NCI-H69 (cell line): ENCODE results near the gene TMEM147.

Experiments
- DNase-seq: peaks from one replicate; lab custom pipeline; 2025; lab: John Stamatoyannopoulos, UW

TMEM147 gene, protein sequence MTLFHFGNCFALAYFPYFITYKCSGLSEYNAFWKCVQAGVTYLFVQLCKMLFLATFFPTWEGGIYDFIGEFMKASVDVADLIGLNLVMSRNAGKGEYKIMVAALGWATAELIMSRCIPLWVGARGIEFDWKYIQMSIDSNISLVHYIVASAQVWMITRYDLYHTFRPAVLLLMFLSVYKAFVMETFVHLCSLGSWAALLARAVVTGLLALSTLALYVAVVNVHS

DNA sequence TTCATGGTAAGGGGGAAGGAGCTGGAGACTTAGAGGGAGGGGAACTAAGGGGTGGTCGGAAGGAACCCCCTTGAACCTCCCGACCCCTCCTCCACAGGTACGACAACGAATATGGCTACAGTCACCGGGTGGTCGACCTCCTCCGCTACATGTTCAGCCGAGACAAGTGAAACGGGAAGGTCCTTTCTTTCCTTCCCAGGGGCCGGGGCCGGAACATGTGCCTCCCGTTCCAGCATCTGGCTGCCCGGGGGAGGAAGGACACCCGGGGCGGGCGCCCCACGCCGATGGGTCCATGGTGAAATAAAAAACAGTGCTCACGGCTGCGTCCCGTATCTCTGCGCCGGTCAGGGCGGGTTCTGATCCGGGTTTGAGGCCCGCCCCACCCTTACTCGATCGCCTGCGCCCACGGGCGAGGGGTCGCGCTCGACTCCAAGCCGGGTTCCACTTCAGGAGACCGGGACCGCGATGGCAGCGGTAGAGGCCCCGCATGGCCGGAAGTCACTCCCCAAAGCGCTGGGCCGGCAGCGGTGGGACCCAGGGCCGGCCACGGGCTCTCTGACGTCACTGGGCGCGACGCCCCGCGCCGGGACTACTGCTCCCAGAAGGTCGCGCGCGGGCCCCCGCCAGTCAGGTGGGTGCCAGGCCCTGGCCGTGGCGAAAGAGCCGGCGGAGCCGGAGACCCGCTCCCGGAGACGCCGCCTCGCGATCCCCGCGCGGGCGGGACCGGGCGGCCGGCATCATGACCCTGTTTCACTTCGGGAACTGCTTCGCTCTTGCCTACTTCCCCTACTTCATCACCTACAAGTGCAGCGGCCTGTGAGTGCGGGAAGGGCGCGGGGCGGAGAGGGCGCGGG, at the start of gene TMEM147:
Gene TMEM147 (plus strand): TSS at position 626 of the 854 bp plus-strand sequence. CDS start 114 bp downstream, at position 740.
- peak; percentile 95 for DNase-seq

DNA sequence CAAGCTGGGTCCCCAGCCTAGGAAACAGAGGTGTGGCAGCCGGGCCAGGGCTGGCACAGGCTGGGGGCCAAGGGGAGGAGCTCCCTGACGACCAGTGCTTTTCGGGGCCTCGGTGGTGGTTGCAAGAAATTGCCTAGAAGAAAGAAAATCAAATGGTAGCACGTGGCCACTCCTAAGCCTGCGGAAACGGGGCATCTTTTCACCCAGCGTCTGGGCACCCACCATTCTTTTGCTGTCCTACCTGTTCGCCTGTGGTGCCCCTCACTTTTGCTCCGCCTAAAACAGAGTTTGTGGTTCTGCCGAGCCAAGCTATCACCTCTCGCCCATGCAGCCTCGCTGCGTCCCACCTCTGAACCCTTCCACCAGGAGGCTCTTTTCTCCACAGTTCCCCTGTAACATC, 48.0 kb upstream of the TMEM147 start:
- no peak for DNase-seq

- no peak for DNase-seq
Measured at GRCh38 chr19:35498220-35498619, 47.2 kb upstream of the TMEM147 start.

DNA sequence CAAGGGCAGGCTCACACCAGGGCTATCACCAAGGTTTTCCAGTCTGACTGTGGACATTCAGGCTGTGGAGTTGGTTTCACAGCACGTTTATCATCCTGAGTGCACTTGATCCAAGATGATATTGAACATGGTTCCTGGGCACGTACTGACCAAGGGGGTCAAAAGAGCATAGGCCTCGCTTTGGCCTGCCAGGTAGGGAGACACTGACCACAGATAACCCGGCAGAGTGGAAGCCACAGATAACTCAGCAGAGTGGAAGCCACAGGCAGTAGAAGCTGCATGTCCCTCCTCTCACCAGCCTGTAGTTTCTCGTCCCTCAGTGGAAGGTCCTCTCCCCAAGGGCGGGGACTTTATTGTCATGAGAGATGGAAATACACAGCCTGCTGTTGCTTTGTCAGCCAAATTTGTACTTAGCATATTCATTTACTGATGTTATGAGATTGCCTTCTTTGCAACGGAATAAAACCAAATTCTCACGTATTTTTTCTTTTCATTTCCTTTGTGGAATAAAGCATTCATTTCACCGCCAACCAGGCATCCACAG, 46.4 kb upstream of the TMEM147 start:
- no peak for DNase-seq

DNA sequence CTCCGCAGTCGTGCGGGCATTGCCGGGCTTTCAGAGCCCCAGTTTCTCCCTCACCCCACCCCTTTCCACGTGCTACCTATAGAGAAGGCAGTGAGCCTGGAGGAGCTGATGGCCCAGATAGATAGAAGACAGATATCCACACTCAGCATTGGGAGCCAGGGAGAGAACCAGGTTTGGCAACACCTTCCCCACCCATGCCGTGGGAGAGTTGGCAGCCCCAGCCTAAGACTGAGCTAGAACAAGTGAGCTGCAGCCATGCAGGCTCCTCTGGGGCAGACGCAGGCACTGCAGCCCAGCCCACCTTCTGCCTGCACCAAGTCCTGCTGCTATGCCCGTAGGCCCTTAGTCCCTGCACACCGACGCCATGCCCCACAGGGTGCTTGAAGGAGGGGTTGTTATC, 44.8 kb upstream of the TMEM147 start:
- no peak for DNase-seq

GRCh38 chr19:35501684-35502083, 43.7 kb upstream of the TMEM147 start:
- no peak for DNase-seq

GRCh38 chr19:35502751-35503150, 42.7 kb upstream of the TMEM147 start:
- DNase-seq = no peak

- no peak for DNase-seq
Measured at GRCh38 chr19:35506011-35506410, 39.4 kb upstream of the TMEM147 start.

DNA sequence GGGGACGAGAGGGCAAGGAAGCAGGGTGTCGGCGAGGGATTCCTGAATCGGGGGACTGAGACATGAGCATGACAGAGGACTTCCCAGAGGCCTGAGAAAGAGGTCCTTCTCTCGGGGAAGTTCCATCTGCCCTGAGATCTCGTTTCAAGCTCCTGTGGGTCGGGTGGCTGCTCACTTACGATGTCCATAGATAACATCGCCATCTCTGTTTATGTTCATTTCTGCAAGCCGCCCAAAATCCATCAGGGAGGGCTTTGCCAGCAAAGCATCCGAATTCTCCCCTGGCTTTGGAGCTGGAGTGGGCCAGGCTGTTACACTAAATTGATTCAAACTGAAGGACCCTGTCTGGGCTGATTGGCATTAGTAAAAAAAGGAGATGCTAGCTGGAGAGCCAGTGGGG, 37.9 kb upstream of the TMEM147 start:
- DNase-seq = no peak

DNA sequence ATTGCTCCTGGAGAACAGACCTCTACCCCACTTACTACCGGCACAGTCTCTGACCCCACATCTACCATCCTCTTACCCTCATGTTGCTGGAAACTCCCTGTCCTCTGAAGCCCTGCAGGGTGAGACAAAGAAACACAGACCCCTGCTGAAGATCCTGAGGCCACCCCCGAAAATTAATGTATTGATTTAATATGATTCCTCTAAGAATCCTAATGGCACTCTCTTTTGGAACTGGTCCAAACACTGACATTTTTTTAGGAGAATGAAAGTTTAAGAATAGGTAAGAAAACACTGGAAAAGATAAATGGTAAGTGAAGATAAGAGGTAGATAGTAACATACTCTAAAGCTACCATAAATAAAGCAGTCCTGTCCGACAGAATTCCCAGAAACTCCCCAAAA, 37.3 kb upstream of the TMEM147 start:
- no peak for DNase-seq

- peak; percentile 58 for DNase-seq
Measured at GRCh38 chr19:35509018-35509652, 36.3 kb upstream of the TMEM147 start.

- DNase-seq = peak; percentile 82
Measured at GRCh38 chr19:35509861-35510625, 35.4 kb upstream of the TMEM147 start.

DNA sequence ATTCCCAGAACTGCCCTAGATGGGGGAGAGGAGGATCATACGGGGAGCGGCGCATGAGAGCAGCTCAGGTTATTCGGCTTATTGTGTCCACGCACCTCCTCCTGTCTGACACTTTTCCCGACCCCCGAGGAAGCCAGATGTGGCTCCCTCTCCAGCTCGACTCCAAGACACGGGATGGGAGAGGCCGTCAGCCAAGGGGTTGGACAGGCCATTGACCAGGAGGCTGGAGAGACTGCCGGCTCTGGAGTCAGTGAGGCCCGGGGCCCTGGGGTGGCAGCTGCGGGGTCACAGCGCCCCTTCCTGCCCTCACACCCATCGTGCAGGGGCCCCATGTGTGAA, 34.8 kb upstream of the TMEM147 start:
- no peak for DNase-seq

DNA sequence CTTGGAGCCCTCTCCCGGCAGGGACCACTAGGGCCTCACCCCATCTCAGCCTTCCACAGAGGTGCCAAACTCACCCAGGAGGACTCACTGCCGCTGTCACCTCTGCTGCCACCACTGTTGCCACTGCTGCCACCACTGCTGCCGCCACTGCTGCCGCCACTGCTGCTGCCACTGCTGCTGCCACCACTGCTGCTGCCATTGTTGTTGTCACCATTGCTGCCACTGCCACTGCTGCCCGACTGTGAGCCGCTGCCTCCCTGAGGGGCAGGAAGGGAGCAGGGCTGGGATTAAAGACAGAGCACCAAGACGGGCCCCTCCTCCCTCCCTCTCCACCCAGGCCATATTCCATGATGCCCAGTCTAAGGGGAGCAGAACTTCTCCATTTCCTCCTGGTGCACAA, 34.1 kb upstream of the TMEM147 start:
- DNase-seq = no peak

DNA sequence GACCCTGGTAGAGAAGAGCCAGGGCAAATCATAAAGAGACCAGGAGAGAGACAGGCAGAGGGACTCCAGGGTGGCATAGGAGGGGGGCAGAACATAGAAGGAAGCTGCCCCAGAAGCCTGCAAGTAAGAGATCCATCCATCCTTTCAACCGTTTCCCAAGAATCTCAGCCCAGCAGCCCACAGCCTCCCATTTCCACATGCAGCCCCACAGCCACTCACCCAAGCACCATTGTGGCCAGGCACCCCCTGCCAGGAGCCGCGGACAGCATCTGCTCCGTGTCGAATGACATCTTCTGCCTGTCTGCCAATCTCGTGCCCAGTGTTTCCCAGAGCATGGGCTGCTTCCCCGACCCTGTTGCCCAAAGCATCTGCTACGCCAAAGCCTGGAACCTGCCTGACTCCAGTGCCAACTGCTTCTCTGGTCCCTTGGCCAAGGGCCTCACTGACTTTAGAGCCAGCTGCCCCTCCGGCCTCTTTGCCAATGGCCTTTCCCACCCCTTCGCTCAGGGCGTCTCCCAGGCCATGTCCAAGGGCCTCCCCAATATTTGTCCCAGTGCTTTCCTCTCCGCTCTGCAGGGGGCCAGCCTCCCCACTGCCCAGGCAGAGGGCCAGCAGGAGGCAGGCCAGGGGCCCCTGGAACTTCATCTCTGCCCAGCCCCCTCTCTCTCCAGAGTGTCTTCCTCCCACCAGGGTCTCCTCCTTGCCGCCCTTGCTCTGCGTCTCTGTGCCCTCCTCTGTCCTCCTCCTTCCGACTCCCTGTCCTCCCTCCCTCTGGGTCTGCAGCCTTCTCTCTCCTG, 32.4 kb upstream of the TMEM147 start:
- DNase-seq = no peak

GRCh38 chr19:35513628-35514281, 31.7 kb upstream of the TMEM147 start, which contains the start of gene DMKN:
Gene DMKN (minus strand): TSS chr19:35513649. CDS start chr19:35513475, 174 bp downstream.
- no peak for DNase-seq

GRCh38 chr19:35514282-35514809, 31.1 kb upstream of the TMEM147 start:
- DNase-seq = no peak

GRCh38 chr19:35516310-35516709, 29.1 kb upstream of the TMEM147 start:
- no peak for DNase-seq

DNA sequence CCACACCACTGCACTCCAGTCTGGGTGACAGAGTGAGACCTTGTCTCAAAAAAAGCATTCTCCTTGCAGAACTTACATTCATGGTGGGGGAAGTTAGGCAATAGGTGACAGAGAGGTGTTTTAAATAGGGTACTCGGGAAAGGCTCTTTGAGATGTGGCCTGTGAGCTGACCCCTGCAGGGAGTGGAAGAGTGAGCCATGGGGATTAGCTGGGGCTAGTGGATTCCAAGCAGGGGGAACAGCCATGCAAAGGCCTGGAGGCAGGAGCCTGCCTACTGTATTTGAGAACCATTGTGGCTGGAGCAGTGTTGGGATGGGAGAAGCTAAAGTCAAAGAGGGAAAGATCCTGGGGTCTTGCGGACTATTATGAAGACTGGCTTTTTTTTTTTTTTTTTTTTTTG, 28.1 kb upstream of the TMEM147 start:
- no peak for DNase-seq

- no peak for DNase-seq
Measured at GRCh38 chr19:35518313-35518712, 27.1 kb upstream of the TMEM147 start.
